HG03460 (cell line): ENCODE measurements around the gene RHBDL2.
"Not testable (repeated sequence)": the region's sequence is repeated elsewhere in the genome, so short reads cannot be mapped to it uniquely, and the experiment has no call there.

Source experiments
- ATAC-seq: cut with Tn5 transposase; IDR thresholded peaks from one replicate; pipeline ENCODE4 v1.9.1; 2021; ENCODE audit not compliant: unreplicated experiment

RHBDL2 gene, protein sequence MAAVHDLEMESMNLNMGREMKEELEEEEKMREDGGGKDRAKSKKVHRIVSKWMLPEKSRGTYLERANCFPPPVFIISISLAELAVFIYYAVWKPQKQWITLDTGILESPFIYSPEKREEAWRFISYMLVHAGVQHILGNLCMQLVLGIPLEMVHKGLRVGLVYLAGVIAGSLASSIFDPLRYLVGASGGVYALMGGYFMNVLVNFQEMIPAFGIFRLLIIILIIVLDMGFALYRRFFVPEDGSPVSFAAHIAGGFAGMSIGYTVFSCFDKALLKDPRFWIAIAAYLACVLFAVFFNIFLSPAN

DNA sequence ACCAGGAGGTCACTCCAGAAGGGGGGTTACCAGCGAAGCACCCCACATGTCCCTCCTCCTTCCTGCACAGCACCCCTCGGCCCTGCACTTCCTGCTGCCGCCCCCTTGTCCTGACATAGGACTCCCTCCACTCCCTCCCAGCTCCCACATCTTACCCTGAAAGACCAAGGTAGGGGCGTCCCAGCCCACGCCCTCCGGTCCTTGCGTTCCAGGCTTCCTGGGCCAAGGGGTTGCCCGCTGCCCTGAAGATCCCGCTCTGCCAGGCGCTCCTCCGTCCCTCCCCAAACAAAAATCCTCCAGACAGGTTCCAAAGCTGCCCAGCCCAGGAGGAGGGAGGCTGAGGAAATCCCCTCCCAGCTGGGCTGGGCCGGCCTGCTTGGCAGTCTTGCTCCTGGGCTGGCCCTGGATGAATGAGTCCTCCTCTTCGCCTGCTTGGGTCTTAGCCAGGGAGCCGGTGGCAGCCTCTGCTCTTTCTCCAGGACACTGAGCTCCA is at the start of gene RHBDL2:
Gene RHBDL2, minus strand, starts transcription at position 304 of the 493 bp plus-strand sequence. CDS start 22,618 bp downstream, outside the sequence.
- no peak for ATAC-seq

DNA sequence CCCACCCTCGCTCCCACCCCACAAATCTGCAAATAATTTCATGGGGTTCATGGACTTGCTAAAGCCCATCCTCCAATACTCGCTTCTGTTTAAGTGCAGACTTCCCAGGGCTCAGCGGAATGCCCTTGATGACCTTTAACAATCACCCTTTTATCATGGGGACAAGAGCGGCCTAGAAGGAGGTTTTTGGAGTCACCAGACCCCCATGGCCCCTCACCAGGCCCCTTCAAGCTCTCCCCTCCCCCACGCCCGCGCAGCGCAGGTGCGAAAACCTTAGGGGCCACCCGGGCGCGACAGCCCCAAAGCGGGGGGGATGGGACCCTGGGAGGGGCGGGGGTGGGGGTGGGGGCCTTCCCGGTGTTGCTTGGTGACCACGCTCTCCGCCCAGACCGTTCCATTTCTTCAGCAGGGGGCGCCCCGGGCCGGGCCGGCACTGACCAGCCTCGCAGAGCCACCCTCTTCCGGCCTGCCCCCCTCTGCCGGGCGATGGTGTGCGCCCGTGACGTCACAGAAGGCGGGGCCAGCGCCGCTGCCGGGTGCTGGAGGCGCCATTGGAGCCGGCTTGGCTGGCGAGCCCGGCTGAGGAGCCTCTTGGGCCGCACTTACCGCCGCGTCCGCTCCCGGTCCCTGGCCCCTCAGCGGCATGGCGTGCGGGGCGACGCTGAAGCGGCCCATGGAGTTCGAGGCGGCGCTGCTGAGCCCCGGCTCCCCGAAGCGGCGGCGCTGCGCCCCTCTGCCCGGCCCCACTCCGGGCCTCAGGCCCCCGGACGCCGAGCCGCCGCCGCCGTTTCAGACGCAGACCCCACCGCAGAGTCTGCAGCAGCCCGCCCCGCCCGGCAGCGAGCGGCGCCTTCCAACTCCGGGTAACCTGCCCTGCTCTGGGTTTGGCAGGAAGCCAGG is 49.4 kb upstream of the RHBDL2 start, which contains the start of gene AKIRIN1:
Gene AKIRIN1, plus strand, starts transcription at position 539 of the 900 bp plus-strand sequence. Its CDS starts 105 bp downstream, at position 644.
- peak; percentile 90 for ATAC-seq

DNA sequence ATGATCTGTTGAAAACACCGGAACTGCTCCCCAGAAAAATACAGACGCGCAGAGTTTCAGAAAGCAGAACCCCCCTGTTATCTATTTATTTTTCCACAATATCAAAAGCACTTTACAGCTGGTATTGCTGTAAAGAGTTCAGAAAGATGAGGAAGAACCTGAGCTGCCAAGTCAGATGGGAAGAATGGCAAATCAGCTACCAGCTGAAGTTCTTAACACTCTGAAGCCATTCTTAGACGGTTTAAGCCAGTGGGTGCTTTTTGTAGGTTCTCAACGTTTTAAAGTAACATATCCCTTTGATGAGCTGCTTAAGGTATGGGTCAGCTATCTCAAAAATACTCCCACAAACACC is 48.7 kb upstream of the RHBDL2 start:
- no peak for ATAC-seq

DNA sequence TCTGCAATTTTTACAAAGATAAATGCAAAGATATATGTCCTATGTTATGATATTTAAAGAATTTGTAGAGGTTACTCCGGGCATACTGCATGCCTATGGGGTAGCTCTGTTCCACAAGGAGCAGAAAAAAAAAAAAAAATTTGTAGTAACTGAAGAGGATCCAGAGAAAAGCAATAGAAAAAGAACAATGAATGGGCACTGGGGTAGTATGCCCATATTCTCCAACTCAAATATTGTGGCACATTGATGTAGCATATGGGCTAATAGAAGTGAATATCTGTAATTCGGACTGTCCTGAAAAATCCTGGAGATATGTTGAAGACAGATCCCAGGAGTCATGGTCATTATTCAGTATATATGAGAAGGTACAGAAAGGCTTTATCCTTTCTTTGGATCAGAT is 48.3 kb upstream of the RHBDL2 start:
- ATAC-seq, result no peak

DNA sequence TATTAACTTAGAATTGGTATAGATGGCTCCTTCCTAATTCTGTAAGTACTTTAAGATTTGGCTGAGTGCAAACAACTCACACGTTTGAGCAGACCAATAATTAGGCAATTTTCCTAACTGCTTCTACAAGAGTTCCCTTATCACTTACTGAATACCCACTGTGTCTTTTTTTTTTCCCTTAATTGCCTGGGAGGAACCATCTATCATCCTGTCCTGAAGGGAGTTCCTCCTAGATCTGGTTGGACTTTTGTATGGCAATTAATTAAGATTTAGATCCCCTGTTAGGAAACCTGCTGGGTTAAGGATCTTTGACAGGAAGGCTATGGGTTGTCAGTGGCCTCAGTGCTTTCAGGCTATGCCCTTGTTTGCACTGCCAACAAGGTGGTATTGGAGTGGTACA is 37.8 kb upstream of the RHBDL2 start:
- ATAC-seq, result not testable (repeated sequence)

DNA sequence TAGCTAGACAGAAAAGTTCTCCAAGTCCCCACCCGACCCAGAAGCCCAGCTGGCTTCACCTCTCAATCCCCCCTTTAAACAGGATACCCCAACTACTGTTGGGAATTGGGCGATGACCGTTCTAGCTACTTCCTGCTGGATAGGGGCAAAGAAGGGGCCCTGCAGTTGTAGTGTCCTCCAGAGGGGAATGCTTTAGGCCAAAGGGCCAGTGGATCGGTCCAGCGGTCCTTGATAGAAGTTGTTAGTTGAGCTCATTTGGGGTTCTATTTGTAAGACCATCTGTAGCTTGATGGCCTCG is 36.6 kb upstream of the RHBDL2 start:
- ATAC-seq, result not testable (repeated sequence)

DNA sequence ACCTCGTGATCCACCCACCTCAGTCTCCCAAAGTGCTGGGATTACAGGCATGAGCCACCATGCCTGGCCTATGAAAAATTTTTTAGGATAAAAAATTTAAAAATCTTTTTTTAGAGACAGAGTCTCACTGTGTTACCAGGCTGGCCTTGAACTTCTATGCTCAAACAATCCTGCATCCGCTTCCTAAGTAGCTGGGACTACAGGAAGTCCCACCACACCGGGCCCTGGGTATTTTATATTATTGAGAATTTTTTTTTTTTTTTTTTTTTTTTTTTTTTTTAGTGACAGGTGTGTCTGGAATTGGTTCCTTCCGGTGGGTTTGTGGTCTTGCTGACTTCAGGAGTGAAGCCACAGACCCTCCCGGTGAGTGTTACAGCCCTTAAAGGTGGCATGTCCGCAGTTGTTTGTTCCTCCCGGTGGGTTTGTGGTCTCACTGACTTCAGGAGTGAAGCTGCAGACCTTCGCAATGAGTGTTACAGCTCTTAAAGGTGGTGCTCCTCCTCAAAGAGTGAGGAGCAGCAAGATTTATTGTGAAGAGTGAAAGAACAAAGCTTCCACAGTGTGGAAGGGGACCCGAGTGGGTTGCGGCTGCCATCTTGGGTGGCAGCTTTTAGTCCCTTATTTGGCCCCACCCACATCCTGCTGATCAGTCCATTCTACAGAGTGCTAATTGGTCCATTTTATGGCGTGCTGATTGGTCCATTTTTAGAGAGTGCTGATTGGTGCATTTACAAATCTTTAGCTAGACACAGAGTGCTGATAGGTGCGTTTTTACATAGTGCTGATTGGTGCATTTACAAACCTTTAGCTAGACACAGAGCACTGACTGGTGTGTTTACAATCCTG is 36.0 kb upstream of the RHBDL2 start:
- ATAC-seq, result not testable (repeated sequence)

DNA sequence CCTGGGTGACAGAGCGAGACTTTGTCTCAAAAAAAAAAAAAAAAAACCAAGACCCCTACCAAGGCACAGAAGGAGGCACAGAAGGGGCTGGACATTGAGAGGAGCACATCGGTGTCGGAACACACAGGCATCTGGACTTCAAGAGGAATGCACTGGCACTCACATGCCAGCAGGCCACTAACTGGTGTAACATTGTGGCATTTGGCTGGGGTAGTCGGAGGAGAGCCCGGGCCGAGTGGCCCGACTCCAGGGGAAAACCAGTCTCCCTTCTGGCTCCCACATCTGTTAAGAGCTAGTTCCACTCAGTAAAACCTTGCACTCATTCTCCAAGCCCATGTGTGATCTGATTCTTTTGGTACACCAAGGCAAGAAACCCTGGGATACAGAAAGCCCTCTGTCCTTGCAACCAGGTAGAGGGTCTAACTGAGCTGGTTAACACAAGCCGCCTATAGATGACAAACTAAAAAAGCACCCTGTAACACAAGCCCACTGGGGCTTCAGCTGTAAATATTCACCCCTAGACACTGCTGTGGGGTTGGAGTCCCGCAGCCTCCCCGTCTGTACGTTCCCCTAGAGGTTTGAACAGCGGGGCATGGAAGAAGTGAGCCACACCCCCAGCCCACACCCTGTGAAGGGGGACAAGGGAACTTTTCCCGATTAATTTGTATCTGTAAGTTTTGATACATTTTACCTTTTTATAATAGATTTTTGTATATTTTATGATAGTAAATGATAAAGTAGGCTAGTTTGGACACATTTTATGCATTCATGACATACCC is 32.2 kb upstream of the RHBDL2 start:
- ATAC-seq, result no peak

DNA sequence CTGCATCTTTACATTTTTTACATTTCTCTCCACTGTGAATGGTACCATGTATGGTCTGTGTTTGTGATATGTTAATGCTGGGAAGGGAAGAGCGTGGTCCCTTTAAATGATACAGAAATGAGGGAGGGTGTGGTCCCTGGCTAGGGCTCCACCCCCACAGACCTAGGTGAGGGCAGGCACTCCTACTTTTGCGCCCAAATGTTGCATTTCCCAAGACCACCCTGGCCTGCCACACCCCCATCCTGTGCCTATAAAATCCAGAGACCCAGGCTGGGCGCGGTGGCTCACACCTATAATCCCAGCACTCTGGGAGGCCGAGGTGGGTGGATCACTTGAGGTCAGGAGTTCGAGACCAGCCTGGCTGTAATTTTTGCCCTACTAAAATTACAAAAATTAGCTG is 31.5 kb upstream of the RHBDL2 start:
- ATAC-seq, result not testable (repeated sequence)

DNA sequence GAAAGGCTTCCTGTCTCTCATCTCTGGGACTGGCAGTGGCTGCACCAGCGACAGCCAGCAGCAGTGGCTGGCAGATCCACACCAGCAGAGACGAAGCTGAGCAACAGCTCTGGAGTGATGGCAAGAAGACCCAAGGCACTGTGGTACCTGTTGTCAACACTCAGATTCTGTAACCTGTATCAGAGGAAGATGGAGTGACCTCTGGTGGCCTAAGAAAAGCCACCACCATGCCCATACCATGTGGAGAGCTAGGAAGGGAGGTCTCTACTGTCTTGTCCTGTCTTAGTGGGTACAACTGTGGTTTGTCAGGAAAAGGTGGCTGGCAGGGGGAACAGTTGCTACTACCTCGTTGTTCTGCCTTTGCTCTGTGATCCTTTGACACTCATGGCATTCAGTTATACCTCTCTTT is 22.5 kb upstream of the RHBDL2 start:
- ATAC-seq, result no peak

DNA sequence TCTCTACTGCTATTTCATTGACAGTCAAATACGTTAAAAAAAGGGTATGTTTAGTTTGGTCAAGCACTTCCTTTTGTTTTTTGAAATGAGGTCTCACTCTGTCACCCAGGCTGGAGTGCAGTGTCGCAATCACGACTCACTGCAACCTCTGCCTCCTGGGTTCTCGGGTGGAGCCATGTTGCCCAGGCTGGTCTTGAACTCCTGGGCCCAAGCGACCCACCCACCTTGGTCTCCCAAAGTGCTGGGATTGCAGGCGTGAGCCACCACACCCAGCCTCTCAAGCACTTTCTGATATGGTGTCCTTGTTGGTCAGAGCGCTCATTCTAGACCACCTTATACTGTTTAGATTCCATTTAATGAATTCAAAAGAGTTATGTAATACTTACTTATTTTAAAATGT is 20.9 kb upstream of the RHBDL2 start:
- no peak for ATAC-seq

DNA sequence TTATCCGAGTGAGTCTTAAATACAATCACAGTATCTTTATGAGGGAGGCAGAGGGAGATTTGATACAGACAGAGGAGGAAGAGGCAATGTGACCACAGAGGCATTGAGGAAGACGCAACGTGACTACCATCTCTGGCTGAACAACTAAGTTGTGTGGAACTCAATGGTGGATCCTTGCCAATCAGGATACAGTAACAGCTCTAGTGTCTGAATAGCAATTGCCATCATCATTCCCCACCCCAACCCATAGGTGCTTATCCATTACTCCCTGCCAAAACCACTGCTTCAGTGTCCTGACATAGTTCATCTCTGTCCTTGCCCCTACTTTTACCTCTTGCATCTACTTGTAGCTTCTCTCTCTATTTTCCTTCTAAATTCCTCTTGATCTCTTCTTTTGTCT is 20.5 kb upstream of the RHBDL2 start:
- ATAC-seq, result no peak

DNA sequence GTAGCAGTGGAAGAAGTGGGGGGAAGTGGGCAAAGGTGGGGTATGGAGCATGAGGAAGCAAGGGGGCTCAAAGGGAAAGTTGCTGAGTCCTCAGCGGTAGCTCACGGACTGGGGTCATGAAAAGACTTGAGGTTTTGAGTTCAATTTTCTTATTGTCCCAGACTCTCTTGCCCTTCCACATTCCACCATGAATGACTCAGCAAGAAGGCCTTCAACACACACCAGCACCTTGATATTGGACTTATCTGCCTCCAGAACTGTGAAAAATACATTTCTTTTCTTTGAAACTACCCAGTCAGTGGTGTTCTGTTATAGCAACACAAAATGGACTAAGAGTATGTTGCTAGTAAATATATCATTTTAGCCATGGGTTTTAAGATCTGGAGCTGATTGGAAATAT is 17.3 kb upstream of the RHBDL2 start:
- no peak for ATAC-seq

DNA sequence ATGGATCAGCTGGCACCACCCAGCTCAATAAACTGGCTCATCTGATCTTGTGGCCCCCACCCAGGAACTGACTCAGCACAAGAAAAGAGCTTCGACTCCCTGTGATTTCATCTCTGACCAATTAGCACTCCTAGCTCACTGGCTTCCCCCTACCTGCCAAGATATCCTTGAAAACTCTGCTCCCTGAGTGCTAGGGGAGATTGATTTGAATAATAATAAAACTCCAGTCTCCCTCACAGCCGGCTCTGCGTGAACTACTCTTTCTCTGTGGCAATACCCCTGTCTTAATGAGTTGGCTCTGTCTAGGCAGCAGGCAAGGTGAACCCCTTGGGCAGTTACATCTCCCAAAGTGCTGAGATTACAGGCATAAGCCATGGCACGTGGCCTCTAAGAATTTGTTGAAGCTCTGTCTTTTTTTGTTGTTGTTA is 11.8 kb upstream of the RHBDL2 start:
- no peak for ATAC-seq

DNA sequence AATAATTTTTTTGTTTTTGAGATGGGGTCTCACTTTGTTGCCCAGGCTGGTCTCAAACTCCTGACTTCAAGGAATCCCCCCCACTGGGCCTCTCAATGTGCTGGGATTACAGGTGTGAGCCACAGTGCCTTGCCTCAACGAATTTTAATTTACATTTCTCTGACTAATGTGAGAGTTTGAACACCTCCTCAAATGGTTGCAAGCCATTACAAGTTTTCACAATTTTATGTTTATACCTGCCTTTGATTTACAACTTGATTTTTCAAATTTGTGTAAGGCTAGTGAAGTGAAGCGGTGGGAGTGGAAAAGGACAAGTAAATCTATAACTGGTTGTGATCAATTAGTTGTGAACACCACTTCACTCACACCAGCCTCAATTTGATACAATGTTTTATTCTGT is 8.9 kb upstream of the RHBDL2 start:
- ATAC-seq, result no peak

DNA sequence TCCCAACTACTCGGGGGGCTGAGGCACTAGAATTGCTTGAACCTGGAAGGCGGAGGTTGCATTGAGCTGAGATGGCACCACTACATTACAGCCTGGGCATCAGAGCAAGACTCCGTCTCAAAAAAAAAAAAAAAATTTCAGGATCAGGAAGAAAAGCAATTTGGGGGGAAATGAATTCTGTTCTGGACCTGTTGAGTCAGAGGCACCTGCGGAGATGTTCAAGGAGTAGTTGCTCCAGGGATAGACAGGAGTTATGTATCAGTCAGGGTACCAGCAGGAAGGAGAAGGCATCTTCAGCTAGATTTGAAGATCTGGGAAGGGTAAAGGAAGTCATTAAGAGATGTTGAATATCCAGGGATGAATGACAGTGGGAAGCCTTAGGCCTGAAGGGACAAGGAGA is 2.9 kb upstream of the RHBDL2 start:
- ATAC-seq, result no peak

DNA sequence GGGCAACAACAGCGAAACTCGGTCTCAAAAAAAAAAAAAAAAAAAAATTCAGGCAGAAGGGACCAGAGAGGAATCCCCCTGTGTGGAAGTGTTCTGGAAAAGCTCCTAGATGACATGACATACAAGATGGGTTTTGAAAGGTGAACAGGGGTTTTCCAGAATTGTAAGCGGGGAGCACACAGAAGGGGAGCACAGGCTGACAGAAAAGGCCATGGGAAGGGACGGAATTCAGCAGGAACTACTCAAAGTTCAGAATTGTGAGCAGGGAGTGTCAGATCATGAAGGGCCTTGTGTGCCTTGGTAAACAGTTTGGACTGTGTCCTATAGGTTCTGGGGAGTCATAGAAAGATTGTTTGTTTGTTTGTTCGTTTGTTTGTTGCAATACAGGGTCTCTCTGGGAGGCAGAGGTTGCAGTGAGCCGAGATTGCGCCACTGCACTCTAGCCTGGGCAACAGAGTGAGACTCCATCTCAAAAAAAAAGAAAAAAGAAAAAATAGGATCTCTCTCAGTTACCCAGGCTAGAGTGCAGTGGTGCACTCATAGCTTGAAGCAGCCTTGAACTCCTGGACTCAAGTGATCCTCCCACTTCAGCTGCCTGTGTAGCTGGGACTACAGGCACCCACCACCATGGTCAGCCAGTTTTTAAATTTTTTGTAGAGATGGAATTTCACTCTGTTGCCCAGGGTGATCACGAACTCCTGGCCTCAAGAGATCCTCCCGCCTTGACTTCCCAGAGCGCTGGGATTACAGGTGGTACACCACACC is 1.2 kb upstream of the RHBDL2 start:
- ATAC-seq, result no peak

DNA sequence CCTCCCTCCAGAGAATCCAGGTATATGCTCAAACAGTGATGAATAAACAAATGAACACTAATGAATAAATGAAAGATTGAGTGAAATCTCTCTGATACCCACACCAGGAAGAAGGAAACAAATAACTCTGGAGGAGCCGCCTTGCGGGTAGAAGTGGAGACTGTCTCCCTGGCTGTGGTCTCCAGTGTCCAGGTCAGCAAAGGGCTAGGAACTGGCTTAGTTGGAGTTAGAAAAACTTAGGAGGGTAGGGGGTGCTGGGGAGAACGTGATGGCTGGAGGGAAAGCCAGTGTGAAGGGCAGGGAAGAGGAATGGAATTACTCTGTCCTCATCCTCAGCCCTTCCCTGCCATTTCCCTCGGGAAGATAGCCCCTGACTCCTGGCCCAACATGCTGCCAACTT is 537 bp downstream of the RHBDL2 start:
- no peak for ATAC-seq

DNA sequence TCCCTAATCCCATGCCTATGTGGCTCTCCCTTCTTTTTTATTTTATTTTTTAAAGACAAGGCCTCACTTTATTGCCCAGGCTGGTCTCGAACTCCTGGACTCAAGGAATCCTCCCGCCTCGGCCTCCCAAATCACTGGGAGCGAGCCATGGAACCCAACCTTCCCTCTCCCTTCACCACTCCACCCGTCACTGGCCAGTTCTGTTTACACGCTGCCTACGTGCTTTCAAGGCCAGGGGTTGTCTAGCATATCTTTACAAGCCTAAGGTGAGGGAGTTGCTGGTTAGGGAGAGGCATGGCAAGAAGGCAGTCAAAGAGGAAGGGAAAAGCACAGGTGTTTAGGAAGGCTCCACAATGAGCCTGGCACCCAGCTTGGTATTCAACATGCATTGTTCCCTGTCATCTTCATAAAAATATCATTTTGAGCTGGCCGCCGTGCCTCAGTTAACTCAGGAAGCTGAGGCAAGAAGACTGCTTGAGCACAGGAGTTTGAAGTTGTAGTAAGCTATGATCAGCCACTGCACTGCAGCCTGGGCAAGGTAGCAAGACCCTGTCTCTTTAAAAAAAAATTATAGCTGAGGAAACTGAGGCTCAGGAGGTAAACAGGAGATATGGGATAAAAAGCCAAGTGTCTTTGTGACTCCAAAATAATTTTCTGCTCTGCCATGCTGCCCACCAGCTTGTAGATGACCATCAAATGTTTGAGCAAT is 1.1 kb downstream of the RHBDL2 start:
- no peak for ATAC-seq
